Nephron progenitor cell (in vitro differentiated cells): ENCODE results near the gene CACNA1H.

Experiments used
- DNase-seq: peaks from one replicate; pipeline ENCODE4 v3.0.0; 2021
- H3K27ac Mint-ChIP-seq: 2 replicates; pipeline ENCODE4 v1.8.0; 2021; ENCODE audit warnings: mild to moderate bottlenecking, moderate library complexity, mixed read lengths
- H3K27me3 Mint-ChIP-seq: 2 replicates; pipeline ENCODE4 v1.8.0; 2021; ENCODE audit warnings: mild to moderate bottlenecking, low read depth, mixed read lengths; ENCODE audit not compliant: poor library complexity
- H3K36me3 Mint-ChIP-seq: 2 replicates; pipeline ENCODE4 v1.8.0; 2021; ENCODE audit warnings: low read depth, mixed read lengths
- H3K4me1 Mint-ChIP-seq: 2 replicates; pipeline ENCODE4 v1.8.0; 2021; ENCODE audit warnings: mixed read lengths
- H3K4me3 Mint-ChIP-seq: 2 replicates; pipeline ENCODE4 v1.8.0; 2021; ENCODE audit warnings: mild to moderate bottlenecking, moderate library complexity, mixed read lengths
- H3K9me3 Mint-ChIP-seq: 2 replicates; pipeline ENCODE4 v1.8.0; 2021; ENCODE audit warnings: mild to moderate bottlenecking, moderate library complexity, mixed read lengths
- CTCF ChIP-seq: fragments of 200-600 bp; sonication (generic); IDR thresholded peaks from 2 replicates; pipeline ENCODE4 v1.5.0; 2021; ENCODE audit warnings: antibody characterized with exemption

Gene CACNA1H

DNA sequence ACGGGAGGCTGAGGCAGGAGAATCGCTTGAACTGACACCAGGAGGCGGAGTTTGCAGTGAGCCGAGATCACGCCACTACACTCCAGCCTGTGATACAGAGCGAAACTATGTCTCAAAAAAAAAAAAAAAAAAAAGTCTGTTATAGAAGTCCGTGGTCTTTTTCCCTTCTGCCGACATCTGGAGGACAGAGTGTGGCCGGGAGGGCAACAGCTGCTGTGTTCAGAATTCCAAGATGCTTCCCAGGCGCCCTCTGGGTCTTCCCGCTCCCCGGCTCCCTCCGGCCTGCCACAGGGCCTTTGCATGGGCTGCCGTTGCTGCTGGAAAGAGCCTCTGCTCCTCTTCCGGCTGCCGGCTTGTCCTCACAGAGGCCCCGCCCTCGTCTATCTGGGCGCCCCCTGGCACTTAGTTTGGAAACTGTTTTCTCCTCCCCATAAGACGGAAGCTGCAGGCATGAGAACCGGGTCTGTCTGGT is 2.4 kb upstream of the CACNA1H start:
- H3K4me1 Mint-ChIP-seq = peaks cover 31% of the 10 kb centered on the region
- H3K9me3 Mint-ChIP-seq = peaks cover 7% of the 10 kb centered on the region
- no peak for TF ChIP-seq CTCF
- H3K27ac Mint-ChIP-seq = no peak overlapping the region
- no peak overlapping the region for H3K4me3 Mint-ChIP-seq
- H3K36me3 Mint-ChIP-seq = no peaks in the 10 kb centered on the region
- no peak for DNase-seq
- H3K27me3 Mint-ChIP-seq = peaks cover 4% of the 10 kb centered on the region

DNA sequence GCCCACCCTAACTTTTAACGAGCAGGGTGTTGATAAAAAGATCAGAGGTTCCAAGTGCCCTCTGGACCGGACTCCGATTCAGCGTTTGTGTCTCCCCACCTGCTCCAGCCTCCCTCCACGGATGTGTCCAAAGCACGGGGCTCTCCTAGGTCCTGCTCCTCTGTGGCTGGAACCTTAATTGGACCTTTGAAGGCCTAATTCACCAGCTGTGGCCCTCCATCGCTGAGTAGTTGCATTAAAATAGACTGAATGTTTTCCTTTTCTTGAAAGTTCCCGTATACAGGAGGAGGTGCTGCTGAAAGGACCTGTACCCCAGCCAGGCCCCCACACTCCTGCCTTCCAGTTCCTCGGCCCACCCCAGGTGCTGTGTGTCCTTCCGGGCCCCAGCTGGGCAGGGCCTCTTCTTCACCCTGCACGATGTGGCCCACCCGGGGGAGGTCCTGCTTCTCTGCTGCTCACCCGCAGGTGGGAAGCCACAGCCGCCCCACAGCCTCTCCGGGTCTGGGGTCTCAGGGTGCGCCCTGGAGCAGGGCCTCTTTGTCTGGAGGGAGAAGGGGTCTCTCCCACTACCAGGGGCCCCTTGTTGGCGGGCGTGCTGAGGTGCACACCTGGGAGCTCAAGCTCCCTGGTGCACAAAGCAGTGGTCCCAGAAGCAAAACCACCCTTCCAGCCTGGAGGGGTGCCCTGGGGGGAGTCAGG is 1.3 kb upstream of the CACNA1H start:
- TF ChIP-seq CTCF = no peak
- Mint-ChIP-seq H3K36me3 (no peaks in the 10 kb centered on the region), H3K9me3 (peaks cover 7% of the 10 kb centered on the region), H3K4me1 (peaks cover 32% of the 10 kb centered on the region), H3K4me3 (peak overlapping the region; percentile 30), H3K27ac (no peak overlapping the region), H3K27me3 (peaks cover under 1% of the 10 kb centered on the region)
- no peak for DNase-seq

GRCh38 chr16:1152123-1152638 is 725 bp upstream of the CACNA1H start:
- Mint-ChIP-seq H3K27me3 (no peaks in the 10 kb centered on the region), H3K4me3 (peak overlapping the region; percentile 73), H3K9me3 (peaks cover 4% of the 10 kb centered on the region), H3K4me1 (peaks cover 26% of the 10 kb centered on the region), H3K36me3 (no peaks in the 10 kb centered on the region), H3K27ac (no peak overlapping the region)
- no peak for TF ChIP-seq CTCF
- peak; percentile 63 for DNase-seq

GRCh38 chr16:1153480-1154160 is 714 bp downstream of the CACNA1H start:
- DNase-seq = peak; percentile 46
- Mint-ChIP-seq H3K9me3 (no peaks in the 10 kb centered on the region), H3K27ac (no peak overlapping the region), H3K36me3 (no peaks in the 10 kb centered on the region), H3K27me3 (no peaks in the 10 kb centered on the region), H3K4me3 (no peak overlapping the region), H3K4me1 (peaks cover 25% of the 10 kb centered on the region)
- no peak for TF ChIP-seq CTCF

- H3K4me3 Mint-ChIP-seq = peak overlapping the region; percentile 68
- peak; percentile 38 for DNase-seq
- H3K27ac Mint-ChIP-seq = no peak overlapping the region
- no peaks in the 10 kb centered on the region for H3K36me3 Mint-ChIP-seq
- H3K9me3 Mint-ChIP-seq = no peaks in the 10 kb centered on the region
- H3K4me1 Mint-ChIP-seq = peaks cover 30% of the 10 kb centered on the region
- H3K27me3 Mint-ChIP-seq = no peaks in the 10 kb centered on the region
- no peak for TF ChIP-seq CTCF
These were observed 1.5 kb downstream of the CACNA1H start for GRCh38 chr16:1154291-1154886.
